Measurements from ENCODE around the gene LMTK2.

- no peak for TF ChIP-seq POLR2A (IDR thresholded peaks at IDR 0.05)
- no peak for TF ChIP-seq CTCF (IDR thresholded peaks at IDR 0.05)
Observed at GRCh38 chr7:98191668-98192431, 85.2 kb downstream of the LMTK2 start.
